ENCODE data around the gene ATP5F1D. TPM values are rescaled to one million over a fixed set of nuclear protein-coding genes. Genes with fewer than 3 reads are reported as not detected.

ATP5F1D gene
- total and polyA plus RNA-seq, 2 of the 13 experiments (the other 11 are each of a cell fraction or from before 2014, with no cell fraction given) = 39.4 to 78.7 TPM

- no peak for TF ChIP-seq ZNF382 (CRISPR knock-in tag; IDR thresholded peaks at IDR 0.05; ENCODE audit: borderline replicate concordance)
- TF ChIP-seq ZNF777 (CRISPR knock-in tag; IDR thresholded peaks at IDR 0.05) = no peak
- TF ChIP-seq SAP130 (CRISPR knock-in tag; IDR thresholded peaks at IDR 0.05; ENCODE audit: low read depth) = peak; percentile 61
- TF ChIP-seq, protein P1, sequence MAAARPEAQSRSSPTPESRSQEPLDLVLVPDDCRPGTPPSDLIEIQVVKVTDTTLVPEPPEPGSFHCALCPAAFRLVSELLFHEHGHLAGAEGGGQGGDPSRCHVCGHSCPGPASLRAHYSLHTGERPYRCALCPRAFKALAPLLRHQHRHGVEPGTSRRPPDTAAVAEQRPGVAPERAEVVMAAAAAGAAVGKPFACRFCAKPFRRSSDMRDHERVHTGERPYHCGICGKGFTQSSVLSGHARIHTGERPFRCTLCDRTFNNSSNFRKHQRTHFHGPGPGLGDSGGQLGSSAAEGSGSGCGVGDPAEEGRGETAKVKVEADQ (CRISPR knock-in tag; IDR thresholded peaks at IDR 0.05; ENCODE audit: borderline replicate concordance) = no peak
- TF ChIP-seq FOXA1 (IDR thresholded peaks at IDR 0.05) = no peak
- TF ChIP-seq FOXA1 (CRISPR knock-in tag; IDR thresholded peaks at IDR 0.05) = no peak
- no peak for TF ChIP-seq REXO4 (CRISPR knock-in tag; IDR thresholded peaks at IDR 0.05; ENCODE audit: borderline replicate concordance)
- TF ChIP-seq HNRNPLL (IDR thresholded peaks at IDR 0.05; ENCODE audit: low read depth, low read length, poor library complexity, severe bottlenecking) = peak; percentile 1
- TF ChIP-seq SPEN (CRISPR knock-in tag; IDR thresholded peaks at IDR 0.05; ENCODE audit: low read depth) = peak; percentile 33; the same call in 1 of the 2 replicates
- TF ChIP-seq POLR2A (IDR thresholded peaks at IDR 0.05; ENCODE audit: insufficient read depth in 1 of 2, low read depth in 2 of 2, low read length in 2 of 2) = no peak
- no peak for TF ChIP-seq ZKSCAN1 (IDR thresholded peaks at IDR 0.05; ENCODE audit: low read length)
- 0 out of 2 replicates have a peak, but pooled peaks have one; percentile 12 for TF ChIP-seq KAT7 (CRISPR knock-in tag; IDR thresholded peaks at IDR 0.05; ENCODE audit: borderline replicate concordance)
- TF ChIP-seq NR2F2 (IDR thresholded peaks at IDR 0.05; ENCODE audit: borderline replicate concordance, low read depth) = no peak
- 0 out of 2 replicates have a peak, but pooled peaks have one; percentile 16 for TF ChIP-seq HDAC2 (CRISPR knock-in tag; IDR thresholded peaks at IDR 0.05)
- TF ChIP-seq, protein P2, sequence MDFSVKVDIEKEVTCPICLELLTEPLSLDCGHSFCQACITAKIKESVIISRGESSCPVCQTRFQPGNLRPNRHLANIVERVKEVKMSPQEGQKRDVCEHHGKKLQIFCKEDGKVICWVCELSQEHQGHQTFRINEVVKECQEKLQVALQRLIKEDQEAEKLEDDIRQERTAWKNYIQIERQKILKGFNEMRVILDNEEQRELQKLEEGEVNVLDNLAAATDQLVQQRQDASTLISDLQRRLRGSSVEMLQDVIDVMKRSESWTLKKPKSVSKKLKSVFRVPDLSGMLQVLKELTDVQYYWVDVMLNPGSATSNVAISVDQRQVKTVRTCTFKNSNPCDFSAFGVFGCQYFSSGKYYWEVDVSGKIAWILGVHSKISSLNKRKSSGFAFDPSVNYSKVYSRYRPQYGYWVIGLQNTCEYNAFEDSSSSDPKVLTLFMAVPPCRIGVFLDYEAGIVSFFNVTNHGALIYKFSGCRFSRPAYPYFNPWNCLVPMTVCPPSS (IDR thresholded peaks at IDR 0.05) = no peak
- no peak for TF ChIP-seq SNAPC5 (CRISPR knock-in tag; IDR thresholded peaks at IDR 0.05; ENCODE audit: borderline replicate concordance)
- peak; percentile 73 for TF ChIP-seq HNF4A (CRISPR knock-in tag; IDR thresholded peaks at IDR 0.05)
- TF ChIP-seq TSC22D2 (CRISPR knock-in tag; IDR thresholded peaks at IDR 0.05; ENCODE audit: borderline replicate concordance) = no peak
- 0 out of 2 replicates have a peak, but pooled peaks have one; percentile 35 for TF ChIP-seq ZNF772 (CRISPR knock-in tag; IDR thresholded peaks at IDR 0.05)
- peak; percentile 83 for TF ChIP-seq ZFP36 (IDR thresholded peaks at IDR 0.05; ENCODE audit: borderline replicate concordance, low read depth, low read length, partially characterized antibody)
- TF ChIP-seq ZNF572 (CRISPR knock-in tag; IDR thresholded peaks at IDR 0.05) = no peak
- no peak for TF ChIP-seq HOXD1 (CRISPR knock-in tag; IDR thresholded peaks at IDR 0.05)
- TF ChIP-seq, protein P3, sequence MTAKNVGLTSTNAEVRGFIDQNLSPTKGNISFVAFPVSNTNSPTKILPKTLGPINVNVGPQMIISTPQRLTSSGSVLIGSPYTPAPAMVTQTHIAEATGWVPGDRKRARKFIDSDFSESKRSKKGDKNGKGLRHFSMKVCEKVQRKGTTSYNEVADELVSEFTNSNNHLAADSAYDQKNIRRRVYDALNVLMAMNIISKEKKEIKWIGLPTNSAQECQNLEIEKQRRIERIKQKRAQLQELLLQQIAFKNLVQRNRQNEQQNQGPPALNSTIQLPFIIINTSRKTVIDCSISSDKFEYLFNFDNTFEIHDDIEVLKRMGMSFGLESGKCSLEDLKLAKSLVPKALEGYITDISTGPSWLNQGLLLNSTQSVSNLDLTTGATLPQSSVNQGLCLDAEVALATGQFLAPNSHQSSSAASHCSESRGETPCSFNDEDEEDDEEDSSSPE (CRISPR knock-in tag; IDR thresholded peaks at IDR 0.05) = no peak
- TF ChIP-seq FUBP1 (CRISPR knock-in tag; IDR thresholded peaks at IDR 0.05; ENCODE audit: borderline replicate concordance) = no peak
- TF ChIP-seq MAX (IDR thresholded peaks at IDR 0.05) = 0 out of 2 replicates have a peak, but pooled peaks have one; percentile 27
Observed at GRCh38 chr19:1291761-1292418, 50.3 kb downstream of the ATP5F1D start (continued).

Data from HepG2 (cell line).